ENCODE results near the gene BBIP1.

DNA sequence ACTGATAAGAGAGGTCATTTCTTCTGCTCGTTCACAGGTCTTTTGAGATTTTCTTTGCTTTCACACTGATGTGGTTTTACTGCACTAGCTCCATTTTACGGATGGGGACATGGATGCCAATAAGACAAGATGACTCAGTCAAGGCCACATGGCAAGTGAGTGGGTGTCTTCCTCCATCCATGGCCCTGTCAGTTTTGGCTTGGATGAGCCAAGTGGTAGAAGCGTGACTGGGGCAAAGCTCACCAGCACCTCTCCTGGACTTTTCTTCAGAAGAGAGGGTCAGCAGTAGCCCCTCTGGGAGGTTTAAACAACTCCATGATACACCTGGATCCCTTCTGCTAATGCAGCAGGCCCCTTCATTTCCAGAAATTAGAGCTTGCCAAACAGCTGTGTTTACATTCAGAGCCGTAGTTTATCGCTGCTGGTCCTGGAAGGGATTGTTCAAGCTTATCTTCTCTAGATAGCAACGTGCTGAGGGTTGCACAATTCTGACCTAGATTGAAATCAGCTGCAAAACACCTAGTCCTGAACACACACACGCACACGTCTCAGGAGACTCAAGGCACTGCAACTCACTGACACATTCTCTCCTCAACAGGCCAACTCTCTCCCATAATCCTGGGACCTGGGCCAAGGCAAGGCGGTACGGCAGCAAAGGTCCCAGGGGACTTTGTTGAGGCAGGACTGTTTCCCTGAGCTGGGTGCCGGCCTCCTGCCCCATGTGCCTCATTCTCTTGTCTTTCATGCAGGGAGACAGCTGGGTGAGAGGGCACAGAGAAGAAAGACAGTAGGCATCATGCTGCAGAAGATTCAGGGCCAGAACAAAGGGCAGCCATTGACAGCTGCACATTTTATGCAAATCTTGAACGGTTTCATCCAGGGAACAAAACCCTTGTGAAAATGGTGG, 61.5 kb downstream of the BBIP1 start:
- no peak for TF ChIP-seq POLR2AphosphoS5 (IDR thresholded peaks at IDR 0.05)
- TF ChIP-seq, protein P1, sequence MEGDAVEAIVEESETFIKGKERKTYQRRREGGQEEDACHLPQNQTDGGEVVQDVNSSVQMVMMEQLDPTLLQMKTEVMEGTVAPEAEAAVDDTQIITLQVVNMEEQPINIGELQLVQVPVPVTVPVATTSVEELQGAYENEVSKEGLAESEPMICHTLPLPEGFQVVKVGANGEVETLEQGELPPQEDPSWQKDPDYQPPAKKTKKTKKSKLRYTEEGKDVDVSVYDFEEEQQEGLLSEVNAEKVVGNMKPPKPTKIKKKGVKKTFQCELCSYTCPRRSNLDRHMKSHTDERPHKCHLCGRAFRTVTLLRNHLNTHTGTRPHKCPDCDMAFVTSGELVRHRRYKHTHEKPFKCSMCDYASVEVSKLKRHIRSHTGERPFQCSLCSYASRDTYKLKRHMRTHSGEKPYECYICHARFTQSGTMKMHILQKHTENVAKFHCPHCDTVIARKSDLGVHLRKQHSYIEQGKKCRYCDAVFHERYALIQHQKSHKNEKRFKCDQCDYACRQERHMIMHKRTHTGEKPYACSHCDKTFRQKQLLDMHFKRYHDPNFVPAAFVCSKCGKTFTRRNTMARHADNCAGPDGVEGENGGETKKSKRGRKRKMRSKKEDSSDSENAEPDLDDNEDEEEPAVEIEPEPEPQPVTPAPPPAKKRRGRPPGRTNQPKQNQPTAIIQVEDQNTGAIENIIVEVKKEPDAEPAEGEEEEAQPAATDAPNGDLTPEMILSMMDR (IDR thresholded peaks at IDR 0.05; ENCODE audit: poor library complexity, severe bottlenecking): no peak
- TF ChIP-seq TAF1 (IDR thresholded peaks at IDR 0.05; ENCODE audit: low read depth): no peak
- no peak for TF ChIP-seq EZH2 (IDR thresholded peaks at IDR 0.05; ENCODE audit: borderline replicate concordance, insufficient read depth, low read length, poor library complexity, severe bottlenecking)
